HepG2 (cell line): ENCODE data around the gene PPP3CB. TPM values are rescaled to one million over a fixed set of nuclear protein-coding genes. Genes with fewer than 3 reads are reported as not detected.

Experiments used
- ATAC-seq: fragments of 200-7000 bp; cut with Tn5 transposase; 3 replicates; pipeline ENCODE4 v1.9.1; 2020; ENCODE audit warnings: mild to moderate bottlenecking, moderate library complexity
- BruUV-seq: library from RNA; stranded (reverse); fragments of 400-500 nt; replicated peaks from 2 replicates; lab custom pipeline; 2021; lab: Mats Ljungman, UMichigan
- CTCF ChIA-PET: fragments of 300-600 bp; formaldehyde crosslinking; extraction: SDS; loops from one replicate; lab custom pipeline; 2021; ENCODE audit warnings: low total read pairs, inconsistent platforms, low intra/inter-chr PET ratio; lab: Yijun Ruan, JAX
- POLR2A ChIA-PET: fragments of 350-600 bp; sonication (Branson Sonifier 250); formaldehyde crosslinking; loops from one replicate; lab custom pipeline; 2020; ENCODE audit warnings: antibody characterized with exemption, inconsistent platforms; lab: Yijun Ruan, JAX
- DNase-seq: peaks from one replicate; pipeline ENCODE4 v3.0.0-alpha.2; 2015; ENCODE audit warnings: low spot score
- FAIRE-seq: peaks from 3 replicates; lab custom pipeline; 2011; peaks lifted over from hg19 to GRCh38; lab: Jason Lieb, UNC
- H2AFZ ChIP-seq: one replicate; pipeline ENCODE4 v1.6.1; 2011; ENCODE audit warnings: low read length, inconsistent platforms
- H3K27ac ChIP-seq: fragments of 300-600 bp; 3 replicates; pipeline ENCODE4 v1.8.0; 2011; ENCODE audit warnings: mixed run types, mild to moderate bottlenecking, mixed read lengths, low read length, inconsistent platforms; ENCODE audit not compliant: insufficient read depth; ENCODE audit errors: extremely low read length
- H3K27me3 ChIP-seq, 2 experiments: fragments of 200-600 bp in 1 of 2; 2 replicates in 1 of 2; 3 replicates in 1 of 2; pipeline versions ENCODE4 v1.6.0 to v1.8.0; 2011; ENCODE audit warnings: low read length in 2 of 2, mild to moderate bottlenecking in 2 of 2, moderate library complexity in 2 of 2, inconsistent platforms in 1 of 2; ENCODE audit not compliant: insufficient read depth in 2 of 2, control insufficient read depth in 1 of 2
- H3K36me3 ChIP-seq, 2 experiments: fragments of 200-600 bp in 1 of 2; replicated peaks in 1 of 2; 2 replicates in 1 of 2; 3 replicates in 1 of 2; pipeline versions ENCODE4 v1.5.1 to v1.8.0; 2011; ENCODE audit warnings: low read length in 2 of 2, inconsistent platforms in 1 of 2; ENCODE audit not compliant: insufficient read depth in 2 of 2, control insufficient read depth in 1 of 2
- H3K4me1 ChIP-seq: 2 replicates; pipeline ENCODE4 v1.5.1; 2012; ENCODE audit warnings: low read length, inconsistent platforms; ENCODE audit not compliant: insufficient read depth
- H3K4me2 ChIP-seq: 2 replicates; pipeline ENCODE4 v1.6.0; 2011; ENCODE audit warnings: low read depth, low read length, inconsistent platforms
- H3K4me3 ChIP-seq, 3 experiments: fragments of 200-600 bp in 1 of 3; sonication (generic), shearing (Covaris generic) in 1 of 3; replicated peaks in 1 of 3; 2 replicates each; pipeline ENCODE4 v1.5.1; 2011 to 2016; ENCODE audit warnings: low read length in 3 of 3, inconsistent platforms in 2 of 3, low read depth in 2 of 3, mild to moderate bottlenecking in 2 of 3, control low read depth in 1 of 3, mixed read lengths in 1 of 3; ENCODE audit not compliant: insufficient read depth in 1 of 3
- H3K79me2 ChIP-seq: one replicate; pipeline ENCODE4 v1.6.1; 2011; ENCODE audit warnings: low read length, inconsistent platforms; ENCODE audit not compliant: insufficient read depth
- H3K9ac ChIP-seq: 2 replicates; pipeline ENCODE4 v1.6.0; 2011; ENCODE audit warnings: mild to moderate bottlenecking, low read depth, low read length, inconsistent platforms; ENCODE audit not compliant: insufficient read depth
- H3K9me3 ChIP-seq: 2 replicates; pipeline ENCODE4 v1.5.1; 2012; ENCODE audit warnings: mild to moderate bottlenecking, low read length
- H4K20me1 ChIP-seq: 2 replicates; pipeline ENCODE4 v1.6.0; 2011; ENCODE audit warnings: inconsistent platforms, mild to moderate bottlenecking, low read length, moderate library complexity; ENCODE audit not compliant: insufficient read depth
- FOXP1 ChIP-seq, 2 experiments: fragments of 450-650 bp in 1 of 2; IDR thresholded peaks; 2 replicates each; pipeline ENCODE4 v1.6.1; 2017 to 2018; ENCODE audit warnings: antibody characterized with exemption in 1 of 2
- GFI1 ChIP-seq: sonication (generic); formaldehyde crosslinking; IDR thresholded peaks from 2 replicates; pipeline ENCODE4 v1.5.0; 2020; ENCODE audit warnings: missing genetic modification reagents, mild to moderate bottlenecking, borderline replicate concordance
- IRX3 ChIP-seq: sonication (generic); formaldehyde crosslinking; IDR thresholded peaks from 2 replicates; pipeline ENCODE4 v1.8.1; 2023; ENCODE audit warnings: mild to moderate bottlenecking, low read depth, missing genetic modification reagents, borderline replicate concordance
- MXI1 ChIP-seq: IDR thresholded peaks from 3 replicates; pipeline ENCODE4 v1.6.1; 2012; ENCODE audit warnings: low read depth, low read length, inconsistent platforms, borderline replicate concordance
- PHF21A ChIP-seq: sonication (generic); formaldehyde crosslinking; IDR thresholded peaks from 2 replicates; pipeline ENCODE4 v1.5.0; 2020; ENCODE audit warnings: mild to moderate bottlenecking, missing genetic modification reagents
- SNRNP70 ChIP-seq: fragments of 200-400 bp; formaldehyde crosslinking; IDR thresholded peaks from 2 replicates; pipeline ENCODE4 v1.6.1; 2017; ENCODE audit warnings: mild to moderate bottlenecking, low read depth, low read length, moderate library complexity
- SRY ChIP-seq: sonication (generic); formaldehyde crosslinking; IDR thresholded peaks from 2 replicates; pipeline ENCODE4 v1.8.0; 2022; ENCODE audit warnings: mild to moderate bottlenecking, missing genetic modification reagents
- ZNF747 ChIP-seq: sonication (generic); formaldehyde crosslinking; IDR thresholded peaks from 2 replicates; pipeline ENCODE4 v1.8.1; 2023; ENCODE audit warnings: missing genetic modification reagents, mild to moderate bottlenecking, borderline replicate concordance
- ZNF850 ChIP-seq: sonication (generic); formaldehyde crosslinking; conservative IDR thresholded peaks from 2 replicates; pipeline ENCODE4 v1.9.0; 2021; ENCODE audit warnings: mild to moderate bottlenecking, missing genetic modification reagents
- WGBS: methylation state at CpG from one replicate; pipeline ENCODE4 v1.1.6; 2017; ENCODE audit warnings: low lambda C conversion rate; 5-methylcytosine and 5-hydroxymethylcytosine counted together
- in situ Hi-C: cut with HindIII; loops from 2 replicates; pipeline ENCODE4 v1.10.0; 2017; ENCODE audit warnings: low pct_unique_long_range_greater_than_20kb; ENCODE audit not compliant: extremely low pct_ligation_motif_present
- intact Hi-C: fragments of 100-400 bp; cut with micrococcal nuclease; formaldehyde crosslinking; loops from one replicate; pipeline ENCODE4 v1.10.0; 2022; ENCODE audit not compliant: unreplicated experiment
- polyA plus RNA-seq, 8 experiments: library from polyadenylated mRNA; depleted of rRNA in 3 of 8; stranded (reverse) in 7 of 8; unstranded in 1 of 8; fragments of >200 nt; fragmentation: Illumina TruSeq in 4 of 8; extraction: Trizol in 4 of 8; gene quantifications; 2 replicates each; pipeline versions ENCODE4 v1.2.1 to v1.2.3, GENCODE V29; 2011 to 2016; ENCODE audit warnings: low read depth in 4 of 8, missing spikeins in 1 of 8, mixed read lengths in 1 of 8; ENCODE audit not compliant: insufficient read depth in 1 of 8
- total RNA-seq, 5 experiments: library from RNA; depleted of rRNA; stranded (reverse); fragments of >200 nt; fragmentation: Illumina TruSeq; extraction: Trizol; gene quantifications; 2 replicates each; pipeline ENCODE4 v1.2.3, GENCODE V29; 2016; ENCODE audit warnings: low read depth in 1 of 5
- TF ChIP-seq, protein P1 (sequence below): sonication (generic); formaldehyde crosslinking; IDR thresholded peaks from 2 replicates; pipeline ENCODE4 v1.4.0; 2020; ENCODE audit warnings: missing genetic modification reagents
- TF ChIP-seq, protein P2 (sequence below): IDR thresholded peaks from 2 replicates; pipeline ENCODE4 v1.6.1; 2016; ENCODE audit warnings: missing biosample characterization, missing genetic modification reagents, low read depth
- TF ChIP-seq, protein P3 (sequence below): sonication (generic); formaldehyde crosslinking; IDR thresholded peaks from 2 replicates; pipeline ENCODE4 v1.8.0; 2022; ENCODE audit warnings: mild to moderate bottlenecking, missing genetic modification reagents, moderate library complexity
- TF ChIP-seq, protein P4 (sequence below): sonication (generic); formaldehyde crosslinking; IDR thresholded peaks from 2 replicates; pipeline ENCODE4 v1.4.0; 2020; ENCODE audit warnings: mild to moderate bottlenecking, missing genetic modification reagents, borderline replicate concordance
- TF ChIP-seq, protein P5 (sequence below): sonication (generic); IDR thresholded peaks from 2 replicates; pipeline ENCODE4 v1.6.1; 2016; ENCODE audit warnings: low read depth, borderline replicate concordance

PPP3CB gene
- total and polyA plus RNA-seq, 2 of the 13 experiments (the other 11 are each of a cell fraction or from before 2014, with no cell fraction given), result 8.7 to 11.4 TPM

DNA sequence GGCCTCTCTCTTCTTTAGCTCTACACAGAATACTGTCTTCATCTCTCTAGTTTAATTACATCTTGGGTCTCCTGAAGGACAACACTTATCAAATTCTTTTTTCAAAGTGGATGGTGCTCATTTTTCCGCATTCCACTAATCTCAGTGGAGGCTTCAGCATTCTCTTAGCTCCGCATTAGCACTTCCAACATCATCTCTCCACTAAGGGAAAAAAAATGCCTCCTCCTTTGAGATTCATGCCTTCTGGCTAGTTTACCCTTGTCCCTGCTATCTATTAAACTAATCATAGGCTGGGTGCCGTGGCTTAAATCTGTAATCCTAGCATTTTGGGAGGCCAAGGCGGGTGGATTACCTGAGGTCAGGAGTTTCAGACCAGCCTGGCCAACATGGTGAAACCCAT lies 9.2 kb downstream of the PPP3CB start (continued):
- TF ChIP-seq, protein P1, sequence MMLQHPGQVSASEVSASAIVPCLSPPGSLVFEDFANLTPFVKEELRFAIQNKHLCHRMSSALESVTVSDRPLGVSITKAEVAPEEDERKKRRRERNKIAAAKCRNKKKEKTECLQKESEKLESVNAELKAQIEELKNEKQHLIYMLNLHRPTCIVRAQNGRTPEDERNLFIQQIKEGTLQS (CRISPR knock-in tag), result no peak

DNA sequence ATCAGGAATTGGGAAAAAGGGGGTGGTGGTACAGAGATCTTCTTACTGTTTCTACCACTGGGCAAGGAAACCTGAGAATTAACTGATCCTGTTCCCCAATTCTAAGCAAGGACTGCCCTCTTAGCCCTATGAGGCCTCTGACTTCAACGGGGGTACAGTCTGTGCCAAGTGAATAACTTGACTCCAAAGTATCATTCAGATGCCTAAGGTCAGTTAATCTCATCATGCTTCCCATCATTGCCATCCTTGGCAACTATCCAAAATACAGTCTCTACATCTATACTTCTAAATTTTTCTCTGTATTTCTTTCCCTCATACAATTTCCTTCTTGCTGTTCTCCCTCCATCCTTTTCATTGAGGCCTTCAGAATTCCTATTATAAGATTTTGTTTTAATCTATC lies 10.5 kb downstream of the PPP3CB start:
- intact Hi-C loops, result no loop called here
- no peak for ATAC-seq
- H3K36me3 ChIP-seq, result peaks cover 0 to 1% of the 10 kb centered on the region in 2 experiments; a peak in 2 of 5 replicates
- no peak overlapping the region for H3K4me3 ChIP-seq
- no peak overlapping the region for H3K9ac ChIP-seq
- H3K9me3 ChIP-seq, result no peaks in the 10 kb centered on the region
- no peak for FAIRE-seq
- no peak overlapping the region for H2AFZ ChIP-seq
- H3K4me2 ChIP-seq, result no peak overlapping the region
- 70% methylated on average over 1 of the region's 1 CpG for WGBS
- DNase-seq, result no peak
- no TSS peak for BruUV-seq
- peaks cover 4% of the 10 kb centered on the region for H3K79me2 ChIP-seq
- no peak overlapping the region for H3K27ac ChIP-seq
- H3K27me3 ChIP-seq, result no peaks in the 10 kb centered on the region
- in situ Hi-C loops, result no loop called here
- CTCF ChIA-PET, result no interaction called here
- POLR2A ChIA-PET, result interaction anchor here (2.2 kb wide), 1 partner anchor 10 kb away, joined by 10 read pairs; the partner anchor contains the start of gene PPP3CB
- H3K4me1 ChIP-seq, result no peaks in the 10 kb centered on the region
- H4K20me1 ChIP-seq, result no peaks in the 10 kb centered on the region
- TF ChIP-seq, protein P2, sequence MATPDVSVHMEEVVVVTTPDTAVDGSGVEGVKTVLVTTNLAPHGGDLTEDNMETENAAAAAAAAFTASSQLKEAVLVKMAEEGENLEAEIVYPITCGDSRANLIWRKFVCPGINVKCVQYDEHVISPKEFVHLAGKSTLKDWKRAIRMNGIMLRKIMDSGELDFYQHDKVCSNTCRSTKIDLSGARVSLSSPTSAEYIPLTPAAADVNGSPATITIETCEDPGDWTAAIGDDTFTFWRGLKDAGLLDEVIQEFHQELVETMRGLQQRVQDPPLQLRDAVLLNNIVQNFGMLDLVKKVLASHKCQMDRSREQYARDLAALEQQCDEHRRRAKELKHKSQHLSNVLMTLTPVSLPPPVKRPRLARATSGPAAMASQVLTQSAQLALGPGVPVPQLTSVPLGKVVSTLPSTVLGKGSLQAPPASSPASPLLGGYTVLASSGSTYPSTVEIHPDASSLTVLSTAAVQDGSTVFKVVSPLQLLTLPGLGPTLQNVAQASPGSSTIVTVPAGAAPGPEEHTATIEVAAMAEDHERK (CRISPR knock-in tag), result no peak
- no peak for TF ChIP-seq PHF21A
- no peak for TF ChIP-seq ZNF850 (CRISPR knock-in tag)
- TF ChIP-seq, protein P3, sequence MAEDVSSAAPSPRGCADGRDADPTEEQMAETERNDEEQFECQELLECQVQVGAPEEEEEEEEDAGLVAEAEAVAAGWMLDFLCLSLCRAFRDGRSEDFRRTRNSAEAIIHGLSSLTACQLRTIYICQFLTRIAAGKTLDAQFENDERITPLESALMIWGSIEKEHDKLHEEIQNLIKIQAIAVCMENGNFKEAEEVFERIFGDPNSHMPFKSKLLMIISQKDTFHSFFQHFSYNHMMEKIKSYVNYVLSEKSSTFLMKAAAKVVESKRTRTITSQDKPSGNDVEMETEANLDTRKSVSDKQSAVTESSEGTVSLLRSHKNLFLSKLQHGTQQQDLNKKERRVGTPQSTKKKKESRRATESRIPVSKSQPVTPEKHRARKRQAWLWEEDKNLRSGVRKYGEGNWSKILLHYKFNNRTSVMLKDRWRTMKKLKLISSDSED (CRISPR knock-in tag), result no peak
- TF ChIP-seq SRY (CRISPR knock-in tag), result no peak
- no peak for TF ChIP-seq MXI1
- TF ChIP-seq ZNF747 (CRISPR knock-in tag), result no peak
- TF ChIP-seq SNRNP70, result no peak
- TF ChIP-seq FOXP1 (IDR thresholded peaks at IDR 0.05), result no peak
- TF ChIP-seq FOXP1 (CRISPR knock-in tag; IDR thresholded peaks at IDR 0.05), result no peak
- TF ChIP-seq, protein P4, sequence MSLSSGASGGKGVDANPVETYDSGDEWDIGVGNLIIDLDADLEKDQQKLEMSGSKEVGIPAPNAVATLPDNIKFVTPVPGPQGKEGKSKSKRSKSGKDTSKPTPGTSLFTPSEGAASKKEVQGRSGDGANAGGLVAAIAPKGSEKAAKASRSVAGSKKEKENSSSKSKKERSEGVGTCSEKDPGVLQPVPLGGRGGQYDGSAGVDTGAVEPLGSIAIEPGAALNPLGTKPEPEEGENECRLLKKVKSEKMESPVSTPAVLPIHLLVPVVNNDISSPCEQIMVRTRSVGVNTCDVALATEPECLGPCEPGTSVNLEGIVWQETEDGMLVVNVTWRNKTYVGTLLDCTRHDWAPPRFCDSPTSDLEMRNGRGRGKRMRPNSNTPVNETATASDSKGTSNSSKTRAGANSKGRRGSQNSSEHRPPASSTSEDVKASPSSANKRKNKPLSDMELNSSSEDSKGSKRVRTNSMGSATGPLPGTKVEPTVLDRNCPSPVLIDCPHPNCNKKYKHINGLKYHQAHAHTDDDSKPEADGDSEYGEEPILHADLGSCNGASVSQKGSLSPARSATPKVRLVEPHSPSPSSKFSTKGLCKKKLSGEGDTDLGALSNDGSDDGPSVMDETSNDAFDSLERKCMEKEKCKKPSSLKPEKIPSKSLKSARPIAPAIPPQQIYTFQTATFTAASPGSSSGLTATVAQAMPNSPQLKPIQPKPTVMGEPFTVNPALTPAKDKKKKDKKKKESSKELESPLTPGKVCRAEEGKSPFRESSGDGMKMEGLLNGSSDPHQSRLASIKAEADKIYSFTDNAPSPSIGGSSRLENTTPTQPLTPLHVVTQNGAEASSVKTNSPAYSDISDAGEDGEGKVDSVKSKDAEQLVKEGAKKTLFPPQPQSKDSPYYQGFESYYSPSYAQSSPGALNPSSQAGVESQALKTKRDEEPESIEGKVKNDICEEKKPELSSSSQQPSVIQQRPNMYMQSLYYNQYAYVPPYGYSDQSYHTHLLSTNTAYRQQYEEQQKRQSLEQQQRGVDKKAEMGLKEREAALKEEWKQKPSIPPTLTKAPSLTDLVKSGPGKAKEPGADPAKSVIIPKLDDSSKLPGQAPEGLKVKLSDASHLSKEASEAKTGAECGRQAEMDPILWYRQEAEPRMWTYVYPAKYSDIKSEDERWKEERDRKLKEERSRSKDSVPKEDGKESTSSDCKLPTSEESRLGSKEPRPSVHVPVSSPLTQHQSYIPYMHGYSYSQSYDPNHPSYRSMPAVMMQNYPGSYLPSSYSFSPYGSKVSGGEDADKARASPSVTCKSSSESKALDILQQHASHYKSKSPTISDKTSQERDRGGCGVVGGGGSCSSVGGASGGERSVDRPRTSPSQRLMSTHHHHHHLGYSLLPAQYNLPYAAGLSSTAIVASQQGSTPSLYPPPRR (CRISPR knock-in tag), result no peak
- TF ChIP-seq IRX3 (CRISPR knock-in tag), result no peak
- TF ChIP-seq, protein P5, sequence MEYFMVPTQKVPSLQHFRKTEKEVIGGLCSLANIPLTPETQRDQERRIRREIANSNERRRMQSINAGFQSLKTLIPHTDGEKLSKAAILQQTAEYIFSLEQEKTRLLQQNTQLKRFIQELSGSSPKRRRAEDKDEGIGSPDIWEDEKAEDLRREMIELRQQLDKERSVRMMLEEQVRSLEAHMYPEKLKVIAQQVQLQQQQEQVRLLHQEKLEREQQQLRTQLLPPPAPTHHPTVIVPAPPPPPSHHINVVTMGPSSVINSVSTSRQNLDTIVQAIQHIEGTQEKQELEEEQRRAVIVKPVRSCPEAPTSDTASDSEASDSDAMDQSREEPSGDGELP, result no peak
- no peak for TF ChIP-seq GFI1
